ENCODE measurements around the gene VWCE.

VWCE gene

GRCh38 chr11:61333550-61334433, 38.7 kb upstream of the VWCE start:
- no peak for DNase-seq (ENCODE audit: low read depth)
- no peak for TF ChIP-seq CTCF (IDR thresholded peaks at IDR 0.05; ENCODE audit: control insufficient read depth, extremely low read depth, insufficient read depth)
- H3K4me3 ChIP-seq (ENCODE audit: low read depth, low read length), result peak overlapping the region; percentile 97

- TF ChIP-seq CTCF (IDR thresholded peaks at IDR 0.05; ENCODE audit: control insufficient read depth, extremely low read depth, insufficient read depth), result no peak
- DNase-seq (ENCODE audit: low read depth), result peak; percentile 63
- H3K4me3 ChIP-seq (ENCODE audit: low read depth, low read length), result peak within 1 kb of the TSS; percentile 97
Observed at GRCh38 chr11:61332797-61333549, 37.9 kb upstream of the VWCE start, which contains the start of the genes DDB1 and TKFC. Gene DDB1 (minus strand): TSS chr11:61333105. CDS start chr11:61332968, 137 bp downstream. Gene TKFC (plus strand): TSS chr11:61333228. CDS start chr11:61334729, 1,501 bp downstream.

GRCh38 chr11:61332281-61332796, 37.2 kb upstream of the VWCE start:
- no peak for TF ChIP-seq CTCF (IDR thresholded peaks at IDR 0.05; ENCODE audit: control insufficient read depth, extremely low read depth, insufficient read depth)
- H3K4me3 ChIP-seq (ENCODE audit: low read depth, low read length), result peak overlapping the region; percentile 97
- no peak for DNase-seq (ENCODE audit: low read depth)

GRCh38 chr11:61331651-61332050, 36.5 kb upstream of the VWCE start:
- no peak for DNase-seq (ENCODE audit: low read depth)
- peak overlapping the region; percentile 97 for H3K4me3 ChIP-seq (ENCODE audit: low read depth, low read length)
- no peak for TF ChIP-seq CTCF (IDR thresholded peaks at IDR 0.05; ENCODE audit: control insufficient read depth, extremely low read depth, insufficient read depth)

GRCh38 chr11:61329871-61330270, 34.8 kb upstream of the VWCE start:
- TF ChIP-seq CTCF (IDR thresholded peaks at IDR 0.05; ENCODE audit: control insufficient read depth, extremely low read depth, insufficient read depth), result no peak
- H3K4me3 ChIP-seq (ENCODE audit: low read depth, low read length), result no peak overlapping the region
- DNase-seq (ENCODE audit: low read depth), result no peak

GRCh38 chr11:61328351-61328750, 33.2 kb upstream of the VWCE start:
- no peak for DNase-seq (ENCODE audit: low read depth)
- no peak for TF ChIP-seq CTCF (IDR thresholded peaks at IDR 0.05; ENCODE audit: control insufficient read depth, extremely low read depth, insufficient read depth)
- no peak overlapping the region for H3K4me3 ChIP-seq (ENCODE audit: low read depth, low read length)

Data from LNCaP clone FGC (cell line).